MM.1S (cell line): ENCODE measurements around the gene ATG10.

Source experiments
- CTCF ChIP-seq: fragments of 300-600 bp; sonication (generic); IDR thresholded peaks from 2 replicates; pipeline ENCODE4 v1.5.1; 2016; ENCODE audit warnings: antibody characterized with exemption, low read length, mixed read lengths
- EZH2 ChIP-seq: fragments of 300-600 bp; sonication (generic); optimal IDR thresholded peaks from 2 replicates; pipeline ENCODE3; 2017; ENCODE audit warnings: low read depth, mild to moderate bottlenecking, antibody characterized with exemption, low read length, mixed read lengths
- EZH2phosphoT487 ChIP-seq: fragments of 300-600 bp; sonication (generic); IDR thresholded peaks from 2 replicates; pipeline ENCODE4 v1.6.1; 2018; ENCODE audit warnings: antibody characterized with exemption, low read length

GRCh38 chr5:82096249-82096648, 124.4 kb downstream of the ATG10 start:
- TF ChIP-seq CTCF (no peak), EZH2phosphoT487 (no peak), EZH2 (no peak)
